OCI-LY1 (cell line): Measurements from ENCODE around the gene FAM9C.

ENCODE experiments used
- EZH2 ChIP-seq: fragments of 200-600 bp; sonication (generic), shearing (Covaris generic); IDR thresholded peaks from 2 replicates; pipeline ENCODE4 v1.8.0; 2017; ENCODE audit warnings: borderline replicate concordance, mixed run types, mild to moderate bottlenecking, antibody characterized with exemption, low read length, moderate library complexity, mixed read lengths
- TF ChIP-seq, protein P1 (sequence below): fragments of 200-600 bp; sonication (generic), shearing (Covaris generic); IDR thresholded peaks from 2 replicates; pipeline ENCODE4 v1.5.1; 2017; ENCODE audit warnings: mild to moderate bottlenecking, antibody characterized with exemption, low read length, moderate library complexity, mixed read lengths

DNA sequence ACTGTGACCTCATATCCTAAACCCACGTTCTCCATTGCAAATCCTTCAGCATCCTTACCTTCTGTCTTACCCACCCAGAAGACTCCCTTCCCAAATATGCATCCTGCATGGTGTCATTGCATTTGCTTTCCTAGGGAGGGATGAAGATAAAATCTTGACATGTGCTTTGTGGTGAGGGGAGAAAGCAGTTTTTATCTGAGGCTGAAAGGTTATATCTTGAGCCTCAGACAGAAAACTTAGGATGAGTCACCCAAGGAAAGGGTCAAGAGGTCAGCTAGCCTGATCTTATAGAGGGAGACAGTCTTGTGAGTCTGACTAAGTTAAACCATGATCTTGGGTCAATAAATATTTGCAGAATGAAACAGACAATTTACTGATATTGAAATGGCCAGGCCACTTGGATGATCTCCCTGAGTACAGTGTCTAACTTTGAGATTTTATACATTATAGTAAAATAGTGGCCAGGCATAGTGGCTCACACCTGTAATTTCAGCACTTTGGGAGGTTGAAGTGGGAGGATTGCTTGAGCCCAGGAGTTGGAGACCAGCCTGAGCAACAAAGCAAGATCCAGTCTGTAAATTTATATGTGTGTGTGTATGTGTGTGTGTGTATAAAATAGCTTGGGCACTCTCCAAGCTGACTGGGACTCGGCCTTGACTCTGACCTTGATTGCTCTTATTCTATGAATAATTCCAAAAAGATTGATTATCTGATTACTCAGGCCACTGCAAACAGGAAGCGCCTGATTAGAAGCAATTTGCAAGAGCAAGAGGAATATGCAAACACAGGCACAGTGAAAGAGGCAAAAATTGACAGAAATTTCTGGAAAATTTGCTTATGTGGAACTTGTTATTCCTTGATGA lies 15.4 kb upstream of the FAM9C start:
- TF ChIP-seq, protein P1, sequence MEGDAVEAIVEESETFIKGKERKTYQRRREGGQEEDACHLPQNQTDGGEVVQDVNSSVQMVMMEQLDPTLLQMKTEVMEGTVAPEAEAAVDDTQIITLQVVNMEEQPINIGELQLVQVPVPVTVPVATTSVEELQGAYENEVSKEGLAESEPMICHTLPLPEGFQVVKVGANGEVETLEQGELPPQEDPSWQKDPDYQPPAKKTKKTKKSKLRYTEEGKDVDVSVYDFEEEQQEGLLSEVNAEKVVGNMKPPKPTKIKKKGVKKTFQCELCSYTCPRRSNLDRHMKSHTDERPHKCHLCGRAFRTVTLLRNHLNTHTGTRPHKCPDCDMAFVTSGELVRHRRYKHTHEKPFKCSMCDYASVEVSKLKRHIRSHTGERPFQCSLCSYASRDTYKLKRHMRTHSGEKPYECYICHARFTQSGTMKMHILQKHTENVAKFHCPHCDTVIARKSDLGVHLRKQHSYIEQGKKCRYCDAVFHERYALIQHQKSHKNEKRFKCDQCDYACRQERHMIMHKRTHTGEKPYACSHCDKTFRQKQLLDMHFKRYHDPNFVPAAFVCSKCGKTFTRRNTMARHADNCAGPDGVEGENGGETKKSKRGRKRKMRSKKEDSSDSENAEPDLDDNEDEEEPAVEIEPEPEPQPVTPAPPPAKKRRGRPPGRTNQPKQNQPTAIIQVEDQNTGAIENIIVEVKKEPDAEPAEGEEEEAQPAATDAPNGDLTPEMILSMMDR: no peak
- TF ChIP-seq EZH2: no peak
